Measurements from ENCODE around the gene SLC44A5.

DNA sequence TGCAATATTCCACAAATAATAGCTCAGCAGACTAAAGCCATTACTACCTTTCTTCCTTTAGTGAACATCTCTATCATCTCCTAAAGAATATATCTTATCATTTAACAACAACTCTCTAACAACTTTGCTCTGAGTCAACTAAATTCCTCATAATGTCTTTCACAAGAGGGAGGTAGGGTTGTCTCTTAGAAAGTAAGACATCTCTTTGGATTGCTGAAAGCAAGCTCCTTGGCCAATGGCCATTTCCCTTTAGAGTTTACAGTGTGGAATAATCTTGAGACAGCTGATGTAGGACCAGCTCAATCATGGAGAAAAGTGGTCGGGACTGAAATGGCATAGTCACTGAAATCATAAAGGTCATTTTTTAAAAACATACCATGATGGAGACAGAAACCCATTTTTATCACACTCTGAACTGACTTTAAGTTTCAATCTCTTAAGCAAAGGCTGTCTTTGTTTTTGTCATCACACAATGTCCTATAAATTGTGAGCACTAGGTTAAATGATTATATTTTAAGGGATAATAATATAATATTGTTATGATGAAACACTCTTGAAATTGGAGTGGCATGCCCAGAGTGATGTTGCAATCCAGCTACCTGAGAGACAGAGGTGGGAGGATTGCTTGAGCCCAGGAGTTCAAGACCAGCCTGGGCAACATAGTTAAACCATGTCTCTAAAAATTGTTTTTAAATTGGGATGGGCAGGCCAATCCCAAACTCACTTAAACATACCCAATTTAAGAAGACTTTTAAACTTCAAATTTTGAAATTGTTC lies 91.1 kb downstream of the SLC44A5 start:
- TF ChIP-seq, protein P1, sequence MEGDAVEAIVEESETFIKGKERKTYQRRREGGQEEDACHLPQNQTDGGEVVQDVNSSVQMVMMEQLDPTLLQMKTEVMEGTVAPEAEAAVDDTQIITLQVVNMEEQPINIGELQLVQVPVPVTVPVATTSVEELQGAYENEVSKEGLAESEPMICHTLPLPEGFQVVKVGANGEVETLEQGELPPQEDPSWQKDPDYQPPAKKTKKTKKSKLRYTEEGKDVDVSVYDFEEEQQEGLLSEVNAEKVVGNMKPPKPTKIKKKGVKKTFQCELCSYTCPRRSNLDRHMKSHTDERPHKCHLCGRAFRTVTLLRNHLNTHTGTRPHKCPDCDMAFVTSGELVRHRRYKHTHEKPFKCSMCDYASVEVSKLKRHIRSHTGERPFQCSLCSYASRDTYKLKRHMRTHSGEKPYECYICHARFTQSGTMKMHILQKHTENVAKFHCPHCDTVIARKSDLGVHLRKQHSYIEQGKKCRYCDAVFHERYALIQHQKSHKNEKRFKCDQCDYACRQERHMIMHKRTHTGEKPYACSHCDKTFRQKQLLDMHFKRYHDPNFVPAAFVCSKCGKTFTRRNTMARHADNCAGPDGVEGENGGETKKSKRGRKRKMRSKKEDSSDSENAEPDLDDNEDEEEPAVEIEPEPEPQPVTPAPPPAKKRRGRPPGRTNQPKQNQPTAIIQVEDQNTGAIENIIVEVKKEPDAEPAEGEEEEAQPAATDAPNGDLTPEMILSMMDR (IDR thresholded peaks at IDR 0.05 in 4 of 5, conservative IDR thresholded peaks at IDR 0.05 in 1 of 5): no peak
- TF ChIP-seq POLR2A (IDR thresholded peaks at IDR 0.05): no peak
